Measurements from ENCODE around the gene SPATA20. TPM values are rescaled to one million over a fixed set of nuclear protein-coding genes. Genes with fewer than 3 reads are reported as not detected.

SPATA20 gene
- total RNA-seq, 1 donor from 2014 or later, result 27.7 TPM

DNA sequence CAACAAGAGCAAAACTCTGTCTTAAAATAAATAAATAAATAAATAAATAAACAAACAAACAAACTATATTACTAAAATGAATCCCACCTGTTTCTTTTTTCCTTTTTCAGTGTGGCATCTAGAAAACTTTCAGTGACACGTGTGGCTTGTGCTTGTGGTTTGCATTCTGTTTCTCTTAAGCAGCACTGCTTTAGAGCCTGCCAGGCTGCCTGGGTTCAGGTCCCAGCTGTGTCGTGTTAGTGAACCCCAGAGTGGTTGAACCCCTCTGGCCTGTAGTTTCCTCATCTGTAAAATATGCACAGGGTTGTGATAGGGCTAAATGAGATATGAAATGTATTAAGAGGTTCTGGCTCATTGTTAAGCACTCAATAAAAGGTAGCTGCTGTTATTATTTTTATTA is 26.5 kb upstream of the SPATA20 start:
- Histone ChIP-seq H3K4me1 (ENCODE audit: control insufficient read depth in 3 of 3, insufficient read depth in 3 of 3, low read length in 3 of 3) (peaks cover 0 to 16% (median 3%) of the 10 kb centered on the region in 3 donors), H3K9me3 (ENCODE audit: control insufficient read depth in 3 of 3, low read length in 3 of 3) (no peaks in the 10 kb centered on the region), H3K9ac (ENCODE audit: low read depth in 1 of 3, low read length in 3 of 3) (no peak overlapping the region), H3K27me3 (ENCODE audit: control insufficient read depth in 3 of 3, insufficient read depth in 3 of 3, low read length in 3 of 3) (no peaks in the 10 kb centered on the region), H3K4me3 (ENCODE audit: low read length in 3 of 3) (no peak overlapping the region), H3K27ac (ENCODE audit: low read depth, low read length) (no peak overlapping the region), H3K36me3 (ENCODE audit: control insufficient read depth in 3 of 3, insufficient read depth in 3 of 3, low read length in 3 of 3) (no peaks in the 10 kb centered on the region)

DNA sequence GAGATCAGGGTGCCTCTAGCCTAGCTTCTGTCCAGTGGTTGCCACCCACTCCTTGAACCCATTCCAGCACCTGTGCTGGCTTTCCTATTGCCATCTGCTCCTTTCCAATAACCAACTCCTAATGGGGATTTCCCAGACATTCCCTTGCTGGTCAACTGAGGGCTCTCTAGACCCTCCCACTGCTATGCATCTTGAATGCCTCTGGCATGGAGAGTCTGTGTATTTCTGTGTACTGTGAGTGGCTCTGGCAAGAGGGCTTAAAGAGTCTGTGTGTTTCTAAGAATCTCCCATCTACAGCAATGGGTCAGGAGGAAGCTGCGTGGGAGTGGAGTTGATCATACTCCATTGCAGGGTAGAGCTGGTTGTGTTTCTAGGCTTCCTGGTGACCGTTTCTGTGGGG is 25.5 kb upstream of the SPATA20 start:
- H3K27me3 ChIP-seq (ENCODE audit: control insufficient read depth in 3 of 3, insufficient read depth in 3 of 3, low read length in 3 of 3), result no peaks in the 10 kb centered on the region
- no peak overlapping the region for H3K4me3 ChIP-seq (ENCODE audit: low read length in 3 of 3)
- H3K9ac ChIP-seq (ENCODE audit: low read depth in 1 of 3, low read length in 3 of 3), result no peak overlapping the region
- H3K36me3 ChIP-seq (ENCODE audit: control insufficient read depth in 3 of 3, insufficient read depth in 3 of 3, low read length in 3 of 3), result no peaks in the 10 kb centered on the region
- H3K4me1 ChIP-seq (ENCODE audit: control insufficient read depth in 3 of 3, insufficient read depth in 3 of 3, low read length in 3 of 3), result peaks cover 0 to 16% (median 3%) of the 10 kb centered on the region in 3 donors
- H3K27ac ChIP-seq (ENCODE audit: low read depth, low read length), result no peak overlapping the region
- no peaks in the 10 kb centered on the region for H3K9me3 ChIP-seq (ENCODE audit: control insufficient read depth in 3 of 3, low read length in 3 of 3)

DNA sequence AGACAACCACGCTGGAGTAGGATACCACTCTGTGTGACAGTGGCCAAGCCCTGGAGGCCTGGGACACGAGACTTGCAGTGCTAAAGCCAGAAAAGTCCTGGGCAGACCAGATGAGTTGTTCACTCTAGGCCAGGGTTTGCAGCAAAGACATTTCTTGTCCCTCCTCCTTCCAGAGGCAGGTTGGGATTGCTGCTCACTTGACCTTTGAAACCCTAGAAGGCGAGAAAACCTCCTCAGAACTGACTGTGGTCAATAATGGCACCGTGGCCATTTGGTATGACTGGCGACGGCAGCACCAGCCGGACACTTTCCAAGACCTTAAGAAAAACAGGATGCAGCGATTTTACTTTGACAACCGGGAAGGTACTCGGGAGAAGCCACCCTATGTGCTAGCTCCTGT is 24.2 kb upstream of the SPATA20 start:
- Histone ChIP-seq H3K9me3 (ENCODE audit: control insufficient read depth in 3 of 3, low read length in 3 of 3) (no peaks in the 10 kb centered on the region), H3K27me3 (ENCODE audit: control insufficient read depth in 3 of 3, insufficient read depth in 3 of 3, low read length in 3 of 3) (peaks cover 0 to 5% (median 0%) of the 10 kb centered on the region in 3 donors), H3K9ac (ENCODE audit: low read depth in 1 of 3, low read length in 3 of 3) (no peak overlapping the region), H3K4me1 (ENCODE audit: control insufficient read depth in 3 of 3, insufficient read depth in 3 of 3, low read length in 3 of 3) (peaks cover 0 to 16% (median 3%) of the 10 kb centered on the region in 3 donors), H3K27ac (ENCODE audit: low read depth, low read length) (peak overlapping the region; percentile 44), H3K4me3 (ENCODE audit: low read length in 3 of 3) (no peak overlapping the region), H3K36me3 (ENCODE audit: control insufficient read depth in 3 of 3, insufficient read depth in 3 of 3, low read length in 3 of 3) (no peaks in the 10 kb centered on the region)

DNA sequence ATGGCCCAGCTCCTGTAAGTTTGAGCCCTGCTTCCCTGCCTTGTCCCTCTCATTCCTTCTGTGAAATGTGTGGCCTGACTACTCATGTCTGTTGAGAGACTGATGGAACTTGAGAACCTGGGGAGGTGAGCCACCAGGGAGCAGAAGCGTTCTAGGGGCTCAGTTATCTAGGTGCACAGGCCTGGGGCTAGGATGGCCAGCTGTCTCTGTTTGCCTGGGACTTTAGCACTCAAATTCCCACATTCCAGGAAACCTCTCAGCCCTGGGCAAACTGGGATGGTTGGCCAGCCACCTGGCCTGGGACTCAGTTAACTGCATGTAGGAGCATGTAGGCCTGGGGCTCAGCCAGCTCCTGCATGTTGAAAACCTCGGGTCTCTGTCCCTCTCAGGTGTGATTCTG is 23.8 kb upstream of the SPATA20 start:
- peaks cover 0 to 5% (median 3%) of the 10 kb centered on the region in 3 donors for H3K27me3 ChIP-seq (ENCODE audit: control insufficient read depth in 3 of 3, insufficient read depth in 3 of 3, low read length in 3 of 3)
- H3K9me3 ChIP-seq (ENCODE audit: control insufficient read depth in 3 of 3, low read length in 3 of 3), result no peaks in the 10 kb centered on the region
- peaks cover 0 to 16% (median 3%) of the 10 kb centered on the region in 3 donors for H3K4me1 ChIP-seq (ENCODE audit: control insufficient read depth in 3 of 3, insufficient read depth in 3 of 3, low read length in 3 of 3)
- H3K9ac ChIP-seq (ENCODE audit: low read depth in 1 of 3, low read length in 3 of 3), result no peak overlapping the region
- H3K36me3 ChIP-seq (ENCODE audit: control insufficient read depth in 3 of 3, insufficient read depth in 3 of 3, low read length in 3 of 3), result no peaks in the 10 kb centered on the region
- H3K27ac ChIP-seq (ENCODE audit: low read depth, low read length), result peak overlapping the region; percentile 44
- H3K4me3 ChIP-seq (ENCODE audit: low read length in 3 of 3), result no peak overlapping the region

DNA sequence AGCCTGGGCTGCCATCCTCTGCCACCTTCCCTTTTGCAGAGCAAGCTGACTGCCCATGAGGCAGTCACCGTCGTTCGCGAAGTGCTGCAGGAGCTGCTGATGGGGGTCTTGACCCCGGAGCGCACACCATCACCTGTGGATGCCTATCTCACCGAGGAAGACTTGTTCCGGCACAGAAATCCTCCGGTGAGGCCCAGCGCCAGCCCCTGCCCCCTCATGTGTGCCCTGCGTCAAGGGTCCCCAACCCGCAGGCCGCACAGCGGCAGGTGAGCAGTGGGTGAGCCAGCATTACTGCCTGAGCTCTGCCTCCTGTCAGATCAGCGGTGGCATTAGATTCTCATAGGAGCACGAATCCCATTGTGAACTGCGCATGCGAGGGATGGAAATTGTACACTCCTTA is 22.1 kb upstream of the SPATA20 start:
- Histone ChIP-seq H3K4me3 (ENCODE audit: low read length in 3 of 3) (no peak overlapping the region), H3K9ac (ENCODE audit: low read depth in 1 of 3, low read length in 3 of 3) (no peak overlapping the region), H3K4me1 (ENCODE audit: control insufficient read depth in 3 of 3, insufficient read depth in 3 of 3, low read length in 3 of 3) (peaks cover 0 to 16% (median 3%) of the 10 kb centered on the region in 3 donors), H3K9me3 (ENCODE audit: control insufficient read depth in 3 of 3, low read length in 3 of 3) (no peaks in the 10 kb centered on the region), H3K27ac (ENCODE audit: low read depth, low read length) (no peak overlapping the region), H3K36me3 (ENCODE audit: control insufficient read depth in 3 of 3, insufficient read depth in 3 of 3, low read length in 3 of 3) (no peaks in the 10 kb centered on the region), H3K27me3 (ENCODE audit: control insufficient read depth in 3 of 3, insufficient read depth in 3 of 3, low read length in 3 of 3) (peaks cover 0 to 15% (median 8%) of the 10 kb centered on the region in 3 donors)

DNA sequence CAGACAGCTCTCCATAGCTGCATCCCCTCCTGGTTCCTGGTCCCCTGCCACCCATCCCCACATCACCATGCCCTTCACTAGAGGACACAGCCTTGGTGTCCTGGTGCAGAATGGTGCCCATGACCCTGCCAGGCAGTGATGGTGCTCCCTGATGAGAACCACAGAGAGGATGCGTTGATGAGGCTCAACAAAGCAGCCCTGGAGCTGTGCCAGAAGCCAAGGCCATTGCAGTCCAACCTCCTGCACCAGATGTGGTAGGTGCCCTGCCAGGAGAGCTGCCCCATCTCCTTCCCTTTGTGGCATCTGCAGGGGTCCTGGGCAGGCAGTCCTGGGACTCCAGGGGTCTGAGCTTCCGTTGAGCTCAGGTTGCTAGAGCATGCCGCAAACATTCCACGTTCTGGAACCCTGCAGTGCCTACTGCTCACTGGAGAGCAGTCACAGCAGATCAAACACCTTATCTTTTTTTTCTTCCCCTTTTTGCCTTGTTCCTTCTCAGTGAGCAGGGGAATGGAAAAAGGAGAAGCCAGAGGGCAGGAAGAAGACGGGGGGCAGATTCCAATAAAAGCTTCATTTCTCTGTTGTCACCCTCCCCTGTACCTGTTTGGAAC is 19.7 kb upstream of the SPATA20 start:
- H3K36me3 ChIP-seq (ENCODE audit: control insufficient read depth in 3 of 3, insufficient read depth in 3 of 3, low read length in 3 of 3), result no peaks in the 10 kb centered on the region
- H3K4me3 ChIP-seq (ENCODE audit: low read length in 3 of 3), result no peak overlapping the region
- peaks cover 12 to 27% (median 27%) of the 10 kb centered on the region in 3 donors for H3K27me3 ChIP-seq (ENCODE audit: control insufficient read depth in 3 of 3, insufficient read depth in 3 of 3, low read length in 3 of 3)

DNA sequence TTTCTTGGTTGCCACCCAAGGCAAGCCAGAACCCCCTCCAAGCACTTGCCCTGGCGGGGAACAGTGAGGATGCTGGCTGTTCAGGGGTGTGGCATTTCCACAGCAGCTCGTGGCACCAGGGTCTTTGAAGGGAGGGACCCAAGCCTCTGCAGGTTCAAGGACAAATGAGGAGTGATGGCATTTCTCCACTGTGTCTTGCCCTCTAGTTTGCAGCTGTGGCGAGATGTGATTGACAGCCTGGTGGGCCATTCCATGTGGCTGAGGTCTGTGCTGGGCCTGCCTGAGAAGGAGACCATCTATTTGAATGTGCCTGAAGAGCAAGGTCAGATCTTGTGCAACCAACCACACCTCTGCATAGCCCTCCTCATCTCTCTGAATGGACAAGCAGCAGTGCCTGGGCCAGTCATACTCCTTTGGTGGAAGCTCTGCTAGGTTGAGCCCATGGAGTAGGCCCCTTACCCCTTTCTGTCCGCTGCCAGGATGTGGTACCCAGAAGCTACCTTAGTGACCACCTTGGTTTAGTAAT is 19.0 kb upstream of the SPATA20 start:
- Histone ChIP-seq H3K27ac (ENCODE audit: low read depth, low read length) (no peak overlapping the region), H3K9me3 (ENCODE audit: control insufficient read depth in 3 of 3, low read length in 3 of 3) (no peaks in the 10 kb centered on the region), H3K4me3 (ENCODE audit: low read length in 3 of 3) (no peak overlapping the region), H3K27me3 (ENCODE audit: control insufficient read depth in 3 of 3, insufficient read depth in 3 of 3, low read length in 3 of 3) (peaks cover 17 to 35% (median 33%) of the 10 kb centered on the region in 3 donors), H3K9ac (ENCODE audit: low read depth in 1 of 3, low read length in 3 of 3) (no peak overlapping the region), H3K36me3 (ENCODE audit: control insufficient read depth in 3 of 3, insufficient read depth in 3 of 3, low read length in 3 of 3) (no peaks in the 10 kb centered on the region), H3K4me1 (ENCODE audit: control insufficient read depth in 3 of 3, insufficient read depth in 3 of 3, low read length in 3 of 3) (peaks cover 3 to 13% (median 4%) of the 10 kb centered on the region in 3 donors)

More for the DNA sequence above, 19.7 kb upstream of the SPATA20 start:
- H3K27ac ChIP-seq (ENCODE audit: low read depth, low read length), result no peak overlapping the region
- H3K4me1 ChIP-seq (ENCODE audit: control insufficient read depth in 3 of 3, insufficient read depth in 3 of 3, low read length in 3 of 3), result peaks cover 0 to 11% (median 3%) of the 10 kb centered on the region in 3 donors
- no peaks in the 10 kb centered on the region for H3K9me3 ChIP-seq (ENCODE audit: control insufficient read depth in 3 of 3, low read length in 3 of 3)
- H3K9ac ChIP-seq (ENCODE audit: low read depth in 1 of 3, low read length in 3 of 3), result no peak overlapping the region

DNA sequence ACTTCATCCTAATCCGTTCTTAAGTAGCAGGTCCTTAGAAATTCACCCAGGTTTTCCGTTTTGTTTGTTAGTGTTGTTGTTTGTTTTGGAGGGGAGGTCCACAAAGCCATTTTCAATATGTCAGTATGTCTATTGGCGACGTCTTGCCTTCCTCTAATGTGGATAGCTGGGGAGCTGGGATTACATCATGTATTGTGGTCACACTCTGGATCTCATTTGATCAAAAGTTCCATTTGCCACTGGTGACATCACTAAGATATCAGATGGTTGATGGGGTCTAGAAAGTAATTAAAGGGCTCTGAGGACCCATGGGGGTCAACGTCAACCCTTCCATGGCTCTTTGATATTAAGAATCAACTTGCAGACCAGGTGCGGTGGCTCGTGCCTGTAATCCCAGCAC is 17.1 kb upstream of the SPATA20 start:
- H3K9ac ChIP-seq (ENCODE audit: low read depth in 1 of 3, low read length in 3 of 3), result no peak overlapping the region
- H3K36me3 ChIP-seq (ENCODE audit: control insufficient read depth in 3 of 3, insufficient read depth in 3 of 3, low read length in 3 of 3), result no peaks in the 10 kb centered on the region
- no peak overlapping the region for H3K4me3 ChIP-seq (ENCODE audit: low read length in 3 of 3)
- peaks cover 16 to 25% (median 17%) of the 10 kb centered on the region in 3 donors for H3K4me1 ChIP-seq (ENCODE audit: control insufficient read depth in 3 of 3, insufficient read depth in 3 of 3, low read length in 3 of 3)
- H3K9me3 ChIP-seq (ENCODE audit: control insufficient read depth in 3 of 3, low read length in 3 of 3), result no peaks in the 10 kb centered on the region
- peaks cover 29 to 47% (median 43%) of the 10 kb centered on the region in 3 donors for H3K27me3 ChIP-seq (ENCODE audit: control insufficient read depth in 3 of 3, insufficient read depth in 3 of 3, low read length in 3 of 3)
- H3K27ac ChIP-seq (ENCODE audit: low read depth, low read length), result no peak overlapping the region

DNA sequence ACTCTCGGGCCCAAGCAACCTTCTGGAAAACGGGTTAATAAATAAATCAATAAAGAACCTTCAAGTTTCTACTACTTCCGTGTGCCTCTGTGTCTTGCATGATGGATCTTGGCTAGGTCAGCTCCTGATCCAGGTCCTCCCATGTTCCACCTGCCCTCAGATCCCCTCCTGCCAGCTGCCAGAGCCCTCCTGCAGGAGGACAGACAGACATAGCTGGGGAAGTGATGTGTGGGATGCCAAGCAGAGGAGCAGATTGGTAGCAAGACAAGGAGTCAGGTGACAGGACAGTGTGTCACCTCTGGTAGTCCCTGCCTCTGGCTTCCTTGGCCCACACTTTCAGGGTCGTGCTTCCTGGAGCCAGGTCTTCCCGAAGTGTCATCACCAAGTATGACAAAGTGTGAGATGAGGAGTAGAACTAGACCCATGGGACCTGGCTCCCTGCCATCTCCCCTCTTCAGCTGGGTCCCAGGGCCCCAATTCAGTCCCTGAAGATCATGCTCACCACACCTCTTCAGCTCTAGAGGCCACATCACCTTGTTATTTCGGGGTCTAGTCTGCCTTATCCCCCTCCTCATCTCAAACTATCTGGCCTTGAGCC is 15.4 kb upstream of the SPATA20 start:
- Histone ChIP-seq H3K9ac (ENCODE audit: low read depth in 1 of 3, low read length in 3 of 3) (no peak overlapping the region), H3K4me1 (ENCODE audit: control insufficient read depth in 3 of 3, insufficient read depth in 3 of 3, low read length in 3 of 3) (peaks cover 16 to 27% (median 17%) of the 10 kb centered on the region in 3 donors), H3K4me3 (ENCODE audit: low read length in 3 of 3) (no peak overlapping the region), H3K36me3 (ENCODE audit: control insufficient read depth in 3 of 3, insufficient read depth in 3 of 3, low read length in 3 of 3) (no peaks in the 10 kb centered on the region), H3K27ac (ENCODE audit: low read depth, low read length) (no peak overlapping the region), H3K9me3 (ENCODE audit: control insufficient read depth in 3 of 3, low read length in 3 of 3) (no peaks in the 10 kb centered on the region), H3K27me3 (ENCODE audit: control insufficient read depth in 3 of 3, insufficient read depth in 3 of 3, low read length in 3 of 3) (peaks cover 29 to 47% (median 43%) of the 10 kb centered on the region in 3 donors)

DNA sequence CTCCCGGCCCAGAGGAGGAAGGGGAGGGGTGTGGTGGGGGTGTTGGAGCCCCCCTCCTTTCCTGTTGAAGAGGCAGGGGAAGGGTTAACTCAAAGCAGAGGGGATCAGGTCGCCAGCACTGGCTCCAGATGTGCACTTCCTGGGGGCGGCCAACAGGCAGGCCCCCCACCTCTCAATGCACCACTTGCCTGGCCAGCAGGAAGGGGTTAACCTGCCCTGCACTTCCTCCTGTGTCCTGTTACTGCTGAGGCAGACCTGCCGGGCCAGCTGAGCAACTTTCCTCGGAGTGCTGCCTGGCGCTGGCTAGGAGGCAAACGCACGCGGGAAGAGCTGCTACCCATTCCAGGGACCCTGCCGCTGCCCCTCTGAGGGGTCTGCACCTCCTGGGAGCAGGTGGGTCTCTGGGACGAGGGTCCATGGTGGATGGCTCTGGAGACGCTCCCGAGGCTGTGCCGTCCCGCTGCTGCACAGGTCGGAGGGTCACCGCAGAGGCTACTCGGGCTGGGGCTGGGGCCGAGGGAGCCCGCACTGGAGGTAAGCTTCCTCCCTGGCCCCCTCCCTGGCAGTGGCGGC is 14.4 kb upstream of the SPATA20 start, which contains the start of gene EPN3:
Gene EPN3, plus strand, starts transcription at position 284 of the 573 bp plus-strand sequence. CDS start 3,822 bp downstream, outside the sequence.
- H3K9ac ChIP-seq (ENCODE audit: low read depth in 1 of 3, low read length in 3 of 3), result peak within 1 kb of the TSS in 1 of 3 donors; percentile 40
- H3K36me3 ChIP-seq (ENCODE audit: control insufficient read depth in 3 of 3, insufficient read depth in 3 of 3, low read length in 3 of 3), result no peaks in the 10 kb centered on the region
- peaks cover 29 to 47% (median 38%) of the 10 kb centered on the region in 3 donors for H3K27me3 ChIP-seq (ENCODE audit: control insufficient read depth in 3 of 3, insufficient read depth in 3 of 3, low read length in 3 of 3)
- no peaks in the 10 kb centered on the region for H3K9me3 ChIP-seq (ENCODE audit: control insufficient read depth in 3 of 3, low read length in 3 of 3)
- peak within 1 kb of the TSS in 1 of 3 donors; percentile 40 for H3K4me3 ChIP-seq (ENCODE audit: low read length in 3 of 3)
- no peak within 1 kb of the TSS for H3K27ac ChIP-seq (ENCODE audit: low read depth, low read length)
- H3K4me1 ChIP-seq (ENCODE audit: control insufficient read depth in 3 of 3, insufficient read depth in 3 of 3, low read length in 3 of 3), result peaks cover 16 to 27% (median 17%) of the 10 kb centered on the region in 3 donors
